GM18526 (cell line): Measurements from ENCODE around the gene RBM14.

Experiments
- POLR2A ChIP-seq: IDR thresholded peaks from 3 replicates; pipeline ENCODE4 v1.6.1; 2011; ENCODE audit not compliant: insufficient read length; ENCODE audit errors: extremely low read depth

RBM14 gene

GRCh38 chr11:66593650-66594049, 22.8 kb upstream of the RBM14 start:
- no peak for TF ChIP-seq POLR2A

DNA sequence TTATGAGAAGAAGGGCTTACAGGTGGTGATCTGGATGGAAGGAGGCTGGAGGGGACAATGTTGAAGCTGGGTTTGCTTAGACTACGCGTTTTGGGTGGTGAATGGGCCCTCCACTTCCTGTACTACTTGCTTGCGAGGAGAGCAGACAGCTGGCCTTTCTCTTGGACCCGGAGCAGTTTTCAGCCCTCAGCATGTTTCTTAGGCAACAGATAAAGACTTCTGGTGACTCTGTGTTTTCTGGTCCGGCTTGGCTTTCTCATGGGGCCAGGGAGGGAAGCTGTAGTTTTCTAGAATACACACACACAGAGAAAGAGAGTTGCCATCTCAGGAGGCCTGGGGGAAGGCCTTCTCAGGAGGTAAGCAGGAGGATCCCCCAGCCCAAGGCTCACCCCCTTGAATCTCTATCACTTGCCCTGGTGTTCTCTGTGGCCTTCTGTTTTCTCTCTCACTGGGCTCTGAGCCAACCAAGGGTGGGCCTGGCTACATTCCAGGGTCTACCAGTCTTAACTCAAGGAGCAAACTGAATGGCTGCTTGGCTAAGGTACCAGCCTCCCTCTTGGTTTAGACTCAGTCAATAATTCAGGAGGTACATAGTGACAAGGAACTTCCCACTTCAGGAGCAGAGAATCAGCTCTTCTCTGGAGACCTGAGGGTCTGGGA, 21.1 kb upstream of the RBM14 start:
- TF ChIP-seq POLR2A, result no peak

GRCh38 chr11:66598993-66599392, 17.4 kb upstream of the RBM14 start:
- no peak for TF ChIP-seq POLR2A

- TF ChIP-seq POLR2A, result no peak
Observed at GRCh38 chr11:66600219-66600618, 16.2 kb upstream of the RBM14 start.

DNA sequence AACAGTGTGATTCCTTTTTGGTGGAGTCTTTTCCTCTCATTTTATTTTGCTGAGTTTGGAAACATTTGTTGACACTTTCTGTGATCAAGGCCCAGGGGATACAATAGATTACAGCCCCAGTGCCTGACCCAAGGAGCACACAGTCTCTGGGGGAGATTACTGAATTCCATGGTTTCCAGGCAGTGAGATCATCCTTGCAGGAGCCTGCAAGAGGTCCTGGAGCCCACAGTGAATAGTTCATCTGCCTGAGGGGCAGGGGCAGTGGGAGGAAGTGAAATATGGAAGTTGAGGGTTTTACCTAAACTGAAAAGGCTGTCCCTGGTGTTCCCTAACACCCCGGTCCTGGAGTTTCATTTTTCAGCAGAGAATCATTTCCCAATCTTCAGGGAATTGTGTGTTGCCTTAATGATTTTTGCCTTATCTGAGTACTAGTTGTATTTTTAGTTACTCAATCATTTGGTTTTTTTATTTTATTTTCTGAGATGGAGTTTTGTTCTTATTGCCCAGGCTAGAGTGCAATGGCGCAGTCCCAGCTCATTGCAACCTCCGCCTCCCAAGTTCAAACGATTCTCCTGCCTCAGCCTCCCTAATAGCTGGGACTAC, 15.7 kb upstream of the RBM14 start:
- TF ChIP-seq POLR2A, result no peak

DNA sequence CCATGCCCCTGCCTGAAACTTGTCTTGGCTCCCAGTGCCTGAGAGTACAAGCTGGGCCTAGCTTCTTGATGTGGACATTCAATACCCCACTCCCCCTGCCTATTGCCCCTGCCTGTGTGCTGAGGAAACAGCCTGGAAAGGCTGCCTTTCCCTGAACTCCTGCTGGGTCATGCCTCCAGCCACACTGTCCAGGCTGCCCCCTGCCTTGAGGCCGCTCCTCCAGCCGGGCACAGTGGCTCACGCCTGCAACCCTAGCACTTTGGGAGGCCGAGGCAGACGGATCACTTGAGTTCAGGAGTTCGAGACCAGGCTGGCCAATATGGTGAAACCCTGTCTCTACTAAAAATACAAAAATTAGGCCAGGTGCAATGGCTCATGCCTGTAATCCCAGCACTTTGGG, 13.4 kb upstream of the RBM14 start:
- TF ChIP-seq POLR2A, result no peak

- no peak for TF ChIP-seq POLR2A
Observed at GRCh38 chr11:66604155-66604554, 12.3 kb upstream of the RBM14 start.

DNA sequence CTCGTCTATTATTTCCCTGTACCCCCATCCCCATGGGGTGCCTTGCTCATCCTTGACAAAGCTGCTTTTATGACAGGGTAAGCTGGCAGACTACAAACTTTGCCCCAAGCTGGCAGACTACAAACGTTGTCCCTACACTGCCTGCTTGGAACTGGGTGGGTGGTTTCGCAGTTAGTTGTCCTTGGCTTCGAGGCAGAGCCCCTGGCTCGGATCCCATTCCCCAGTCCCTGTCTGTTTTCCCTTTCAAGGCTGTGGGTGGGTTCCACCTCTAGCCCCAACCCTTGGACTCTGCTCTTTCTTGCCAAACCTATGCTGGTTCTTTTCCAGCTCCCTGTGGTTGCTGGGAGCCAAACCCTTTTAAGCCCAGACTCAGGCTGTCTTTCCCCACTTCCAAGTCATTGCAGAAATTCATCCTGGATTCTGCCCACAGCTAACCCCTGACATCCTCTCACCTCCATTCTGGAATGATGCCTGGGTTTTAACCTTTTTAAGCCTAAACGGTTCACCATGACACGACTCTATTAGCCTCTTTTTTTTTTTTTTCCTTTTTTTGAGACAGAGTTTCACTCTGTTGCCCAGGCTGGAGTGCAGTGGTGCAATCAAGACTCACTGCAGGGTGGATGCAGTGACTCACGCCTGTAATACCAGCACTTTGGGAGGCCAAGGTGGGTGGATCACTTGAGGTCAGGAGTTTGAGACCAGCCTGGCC, 9.2 kb upstream of the RBM14 start:
- TF ChIP-seq POLR2A, result no peak

DNA sequence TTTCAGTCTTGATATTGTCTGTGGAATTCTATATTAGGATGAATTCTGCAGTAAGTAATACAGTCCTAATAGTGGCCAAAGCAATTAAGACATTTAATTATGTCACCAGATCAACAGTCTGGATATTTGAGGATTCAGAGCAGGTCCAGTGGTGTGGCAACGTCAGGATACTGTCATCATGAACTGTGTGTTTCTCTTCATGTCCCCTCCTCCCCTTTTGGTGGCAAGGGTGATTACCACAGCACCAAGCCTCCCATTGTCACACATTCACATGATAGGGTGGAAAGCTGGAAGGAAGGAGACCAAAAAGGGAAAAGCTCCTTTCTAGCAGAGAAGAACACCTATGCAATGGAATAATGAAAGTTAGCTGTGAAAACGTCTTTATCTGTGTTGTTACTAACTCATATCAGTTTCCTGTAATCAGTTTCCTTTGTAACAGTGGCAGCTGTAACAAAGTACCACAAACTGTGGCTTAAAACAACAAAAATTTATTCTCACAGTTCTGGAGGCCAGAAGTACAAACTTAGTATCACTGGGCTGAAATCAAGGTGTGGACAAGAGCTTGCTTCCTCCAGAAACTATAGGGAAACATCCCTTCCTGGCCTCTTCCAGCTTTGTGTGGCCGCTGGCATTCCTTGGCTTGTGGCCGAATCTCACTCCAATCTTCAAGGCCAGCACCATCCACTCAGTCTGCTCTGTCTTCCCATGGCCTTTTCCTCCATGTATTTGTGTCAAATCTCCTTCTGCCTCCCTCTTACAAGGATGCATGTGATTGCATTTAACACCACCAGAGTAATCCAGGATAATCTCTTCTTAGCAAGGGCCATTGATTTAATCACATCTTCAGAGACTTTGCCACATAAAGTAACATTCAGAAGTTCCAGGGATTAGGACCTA, 6.5 kb upstream of the RBM14 start:
- TF ChIP-seq POLR2A, result no peak

GRCh38 chr11:66612458-66612857, 4.0 kb upstream of the RBM14 start:
- TF ChIP-seq POLR2A, result no peak

- TF ChIP-seq POLR2A, result no peak
Observed at GRCh38 chr11:66614073-66614472, 2.4 kb upstream of the RBM14 start.

DNA sequence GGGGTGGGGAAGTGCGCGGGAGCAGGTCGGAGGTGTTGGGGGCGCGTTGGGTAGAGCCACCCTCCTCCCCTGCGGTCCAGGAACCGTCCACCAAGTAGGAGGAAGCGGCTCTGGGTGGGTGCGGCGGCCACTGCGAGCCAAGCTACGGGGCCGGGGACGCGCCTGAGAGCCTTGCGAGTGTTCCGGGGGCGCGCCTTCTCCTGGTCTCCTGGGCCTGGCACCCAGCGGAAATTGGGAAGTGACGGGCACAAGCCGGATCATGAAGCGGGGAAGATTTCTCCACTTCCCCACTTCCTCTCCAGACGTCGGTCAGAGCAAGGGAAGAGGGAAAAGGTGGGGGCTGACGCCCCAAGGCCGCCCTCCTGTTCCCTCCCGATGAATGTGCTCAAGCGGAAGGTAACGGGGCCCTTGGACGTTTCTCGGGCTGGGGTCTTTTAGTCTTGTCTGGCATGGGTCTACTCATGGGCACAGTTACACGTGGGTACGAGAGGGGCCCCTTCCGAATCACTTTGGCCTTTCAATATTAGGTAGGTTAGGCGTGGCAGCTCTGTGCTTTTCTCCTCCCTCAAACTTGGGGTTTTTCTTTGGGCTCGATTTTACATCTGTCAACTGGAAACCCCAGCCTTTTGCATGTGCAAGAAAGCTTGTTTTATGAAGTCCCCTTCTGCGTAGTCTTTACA, 865 bp downstream of the RBM14 start:
- TF ChIP-seq POLR2A, result no peak

- TF ChIP-seq POLR2A, result no peak
Observed at GRCh38 chr11:66619080-66619554, 2.7 kb downstream of the RBM14 start.

DNA sequence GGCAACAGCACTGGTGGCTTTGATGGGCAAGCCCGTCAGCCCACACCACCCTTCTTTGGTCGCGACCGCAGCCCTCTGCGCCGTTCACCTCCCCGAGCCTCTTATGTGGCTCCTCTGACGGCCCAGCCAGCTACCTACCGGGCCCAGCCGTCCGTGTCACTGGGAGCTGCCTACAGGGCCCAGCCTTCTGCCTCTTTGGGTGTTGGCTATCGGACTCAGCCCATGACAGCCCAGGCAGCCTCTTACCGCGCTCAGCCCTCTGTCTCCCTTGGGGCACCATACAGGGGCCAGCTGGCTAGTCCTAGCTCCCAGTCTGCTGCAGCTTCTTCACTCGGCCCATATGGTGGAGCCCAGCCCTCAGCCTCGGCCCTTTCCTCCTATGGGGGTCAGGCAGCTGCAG, 8.0 kb downstream of the RBM14 start:
- TF ChIP-seq POLR2A, result no peak
